Activated CD4-positive, alpha-beta T cell treated with anti-CD3 and anti-CD28 coated beads for 1 hour (primary cell): ENCODE results near the gene TRIM59.

ENCODE experiments used
- DNase-seq: peaks from one replicate; pipeline ENCODE4 v3.0.0-alpha.2; 2020

TRIM59 gene, protein sequence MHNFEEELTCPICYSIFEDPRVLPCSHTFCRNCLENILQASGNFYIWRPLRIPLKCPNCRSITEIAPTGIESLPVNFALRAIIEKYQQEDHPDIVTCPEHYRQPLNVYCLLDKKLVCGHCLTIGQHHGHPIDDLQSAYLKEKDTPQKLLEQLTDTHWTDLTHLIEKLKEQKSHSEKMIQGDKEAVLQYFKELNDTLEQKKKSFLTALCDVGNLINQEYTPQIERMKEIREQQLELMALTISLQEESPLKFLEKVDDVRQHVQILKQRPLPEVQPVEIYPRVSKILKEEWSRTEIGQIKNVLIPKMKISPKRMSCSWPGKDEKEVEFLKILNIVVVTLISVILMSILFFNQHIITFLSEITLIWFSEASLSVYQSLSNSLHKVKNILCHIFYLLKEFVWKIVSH

DNA sequence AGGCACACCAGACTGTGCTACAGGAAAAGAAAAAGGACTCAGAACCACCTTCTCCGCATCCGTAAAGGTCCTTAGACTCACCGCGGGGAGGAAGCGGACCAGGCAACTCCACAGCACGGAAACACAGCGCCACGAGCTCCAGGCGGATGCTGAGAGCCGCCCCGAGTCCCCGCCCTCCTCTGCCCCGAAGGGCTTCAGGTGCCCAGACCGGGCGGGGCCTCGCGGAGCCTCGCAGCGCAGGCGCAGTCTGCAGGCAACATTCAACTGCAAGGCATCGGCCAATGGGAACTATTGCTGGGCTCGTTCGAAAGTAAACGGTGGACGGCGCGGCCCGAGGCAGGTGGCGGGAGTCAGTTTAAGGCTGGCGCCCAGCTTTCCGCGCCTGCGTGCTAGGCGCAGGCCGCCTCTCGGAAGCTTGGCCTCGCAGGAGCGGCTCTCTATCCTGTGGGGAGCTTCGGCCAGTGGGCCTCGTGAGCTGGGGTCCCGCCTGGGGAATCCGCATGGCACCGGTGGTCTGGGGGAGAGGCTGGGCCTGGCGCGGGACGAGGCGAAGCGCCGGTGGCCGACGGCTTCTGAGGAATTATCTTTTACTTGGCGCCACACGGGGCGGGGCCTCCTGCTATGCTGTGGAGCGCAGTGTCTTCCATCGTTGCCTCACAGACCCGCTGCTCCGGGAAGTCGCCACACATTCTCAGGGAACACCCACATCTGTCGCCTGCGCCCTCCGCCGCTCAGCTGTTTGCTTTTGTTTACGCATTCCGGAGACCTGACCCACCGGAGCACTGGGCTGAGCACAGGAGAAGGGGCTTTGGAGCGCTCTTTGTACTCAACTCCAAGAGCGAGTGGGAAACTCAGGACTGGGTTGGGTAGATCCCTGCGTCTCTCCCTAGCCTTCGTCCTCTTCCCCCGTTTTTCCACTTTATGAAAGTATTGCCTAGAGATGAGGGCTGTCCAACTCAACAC, at the start of gene TRIM59:
TRIM59 (minus strand) TSS at position 151 of the 963 bp plus-strand sequence. CDS start 10,603 bp downstream, outside the sequence.
- peak; percentile 93 for DNase-seq

DNA sequence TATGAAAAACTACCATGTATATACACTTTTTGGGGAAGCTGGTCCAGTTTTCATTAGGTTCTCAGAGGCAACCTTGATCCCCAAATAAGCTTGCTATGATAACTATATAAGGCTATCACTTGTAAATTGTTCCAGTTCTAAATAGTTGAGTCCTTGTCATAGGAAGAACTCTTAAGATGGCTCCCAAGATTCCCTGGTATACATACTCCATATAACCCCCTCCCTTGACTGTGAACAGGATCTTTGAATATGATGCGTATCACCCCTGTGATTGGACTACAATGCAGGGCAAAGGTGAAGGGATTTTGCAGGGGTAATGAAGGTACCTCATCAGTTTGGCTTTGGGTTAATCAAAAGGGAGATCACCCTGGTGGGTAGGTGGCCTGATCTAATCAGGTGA, 48.6 kb upstream of the TRIM59 start:
- DNase-seq = no peak

DNA sequence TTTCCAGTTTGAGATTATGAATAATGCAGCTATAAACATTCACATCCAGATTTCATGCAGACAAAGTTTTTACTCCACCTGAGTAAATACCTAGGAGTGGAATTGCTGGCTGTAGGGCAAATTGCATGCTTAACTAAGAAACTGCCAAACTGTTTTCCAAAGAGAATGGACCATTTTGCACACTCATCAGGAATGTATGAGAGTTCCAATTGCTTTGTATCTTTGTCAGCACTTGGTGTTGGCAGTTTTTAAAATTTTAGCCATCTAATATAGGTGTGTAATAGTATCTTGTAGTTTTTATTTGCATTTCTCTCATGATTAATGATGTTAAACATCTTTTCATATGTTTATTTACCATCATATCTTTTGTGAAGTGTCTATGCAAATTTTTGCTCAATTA, 40.6 kb upstream of the TRIM59 start:
- DNase-seq = no peak

DNA sequence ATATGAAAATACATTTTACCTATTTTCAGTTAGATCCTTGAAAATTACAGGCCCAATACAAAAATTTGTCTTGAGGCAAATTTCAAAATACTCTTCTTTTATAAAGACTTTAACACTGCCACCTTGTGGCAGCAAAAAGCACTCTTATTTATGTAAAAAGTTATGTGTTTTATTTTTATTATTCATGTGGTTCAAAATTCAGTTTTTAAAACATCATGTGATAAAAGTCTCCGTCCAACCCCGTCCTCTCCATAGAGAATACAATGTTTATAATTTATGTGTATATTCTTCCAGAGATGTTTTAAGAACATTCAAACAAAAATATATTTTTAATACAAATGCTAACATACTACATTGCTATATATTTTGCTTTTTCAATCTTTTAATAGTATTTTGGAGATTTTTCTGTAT, 36.9 kb upstream of the TRIM59 start:
- DNase-seq = no peak

DNA sequence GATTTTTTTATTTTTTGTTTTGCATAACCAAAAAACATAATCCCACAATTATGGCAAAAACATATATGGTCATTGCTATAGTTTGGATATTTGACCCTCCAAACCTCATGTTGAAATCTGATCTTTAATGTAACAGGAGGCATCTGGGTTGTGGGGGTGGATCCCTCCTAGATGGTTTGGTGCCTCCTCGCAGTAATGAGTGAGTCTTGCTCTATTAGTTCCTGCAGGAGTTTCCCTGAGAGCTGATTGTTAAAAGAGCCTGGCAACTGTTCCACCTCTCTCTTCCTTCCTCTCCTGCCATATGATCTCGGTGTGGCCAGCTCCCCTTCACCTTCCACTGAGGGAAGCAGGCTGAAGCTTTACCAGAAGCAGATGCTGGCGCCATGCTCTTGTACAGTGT, 33.2 kb upstream of the TRIM59 start:
- no peak for DNase-seq

DNA sequence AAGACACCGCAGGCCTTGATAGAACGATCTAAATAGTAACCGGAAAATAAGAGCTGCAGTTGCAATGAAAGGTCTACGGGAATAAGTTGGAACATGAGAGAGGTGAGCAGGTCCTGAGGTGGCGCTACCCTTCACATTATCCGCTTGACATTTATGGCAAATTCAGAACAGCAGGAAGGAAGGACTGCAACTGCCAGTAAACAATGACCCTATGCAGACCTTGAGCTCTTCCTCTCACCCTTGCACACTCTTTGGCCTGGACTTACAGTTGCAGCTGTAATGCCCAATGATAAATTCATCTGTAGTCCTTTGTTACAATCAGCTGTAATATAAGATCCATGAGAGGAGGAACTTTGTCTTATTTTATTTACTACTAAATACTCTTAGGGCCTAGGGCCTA, 32.3 kb upstream of the TRIM59 start:
- no peak for DNase-seq

DNA sequence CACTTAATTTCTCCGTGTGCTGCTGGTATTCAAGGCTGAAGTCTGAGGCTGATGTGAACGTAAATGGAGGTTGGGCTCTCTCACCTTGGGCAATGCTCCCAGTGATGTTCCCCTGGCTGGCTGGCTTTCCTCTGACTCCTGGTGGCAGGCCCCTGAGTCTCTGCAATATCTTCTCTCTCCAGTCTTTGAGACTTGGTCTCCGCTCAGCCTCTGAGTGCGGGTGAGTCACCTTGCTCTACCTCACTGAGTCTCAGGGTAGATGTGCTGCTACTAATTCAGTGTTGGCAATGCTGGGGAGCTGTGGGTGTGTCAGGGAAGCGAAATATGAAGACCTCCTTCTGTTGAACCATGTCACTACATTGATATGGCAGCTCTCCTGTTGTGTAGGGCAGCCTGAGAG, 31.3 kb upstream of the TRIM59 start:
- no peak for DNase-seq

DNA sequence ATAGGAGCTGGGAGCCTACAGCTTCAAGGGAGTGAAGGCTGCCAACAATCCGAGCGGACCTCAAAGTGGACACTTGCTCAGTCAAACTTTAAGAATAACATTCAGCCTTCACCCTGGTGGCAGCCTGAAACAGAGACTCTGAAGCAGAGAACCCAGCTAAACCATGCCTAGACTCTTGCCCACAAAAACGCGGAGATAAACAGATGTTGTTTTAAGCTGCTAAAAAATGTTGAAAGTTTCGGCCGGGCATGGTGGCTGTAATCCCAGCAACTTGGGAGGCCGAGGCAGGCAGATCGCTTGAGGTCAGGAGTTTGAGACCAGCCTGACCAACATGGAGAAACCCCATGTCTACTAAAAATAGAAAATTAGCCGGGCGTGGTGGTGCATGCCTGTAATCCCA, 29.8 kb upstream of the TRIM59 start:
- no peak for DNase-seq

DNA sequence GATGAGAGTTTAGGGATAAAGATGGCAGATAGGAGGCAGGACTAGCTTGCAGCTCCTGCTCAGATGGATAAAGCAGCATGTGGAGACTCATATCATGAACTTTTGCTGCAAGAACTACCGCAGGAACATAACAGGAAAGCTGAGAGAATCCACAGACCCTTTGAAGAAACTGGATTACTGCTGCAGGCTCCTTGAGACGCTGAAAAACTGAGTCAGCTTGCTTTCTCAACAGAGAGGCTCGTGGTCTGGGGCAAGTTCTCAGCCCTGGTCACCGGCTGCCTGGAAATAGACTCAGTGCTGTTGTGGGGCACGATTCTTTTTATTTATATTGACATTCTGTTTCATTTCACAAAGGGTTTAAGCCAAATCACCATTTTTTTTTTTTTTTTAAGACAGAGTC, 28.8 kb upstream of the TRIM59 start:
- DNase-seq = no peak

DNA sequence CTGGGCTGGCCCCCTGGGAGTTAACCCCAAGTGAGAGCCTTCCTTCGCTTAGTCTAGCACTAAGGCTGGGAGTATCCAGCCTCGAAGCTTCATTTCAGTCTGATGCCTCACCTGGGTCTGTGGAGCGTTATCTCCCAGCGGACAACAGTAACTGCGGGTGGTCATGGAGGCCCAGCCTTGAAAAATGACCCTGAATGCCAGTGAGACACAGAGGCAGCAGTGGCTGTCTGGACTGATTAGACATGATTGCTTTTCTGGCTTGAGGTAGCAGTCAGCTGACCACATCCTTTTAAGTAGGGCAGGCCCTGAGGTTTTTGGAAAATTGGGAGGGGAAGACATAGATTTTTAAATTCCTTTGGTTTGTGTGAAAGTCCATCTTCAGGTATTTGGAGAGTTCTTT, 28.2 kb upstream of the TRIM59 start:
- no peak for DNase-seq

DNA sequence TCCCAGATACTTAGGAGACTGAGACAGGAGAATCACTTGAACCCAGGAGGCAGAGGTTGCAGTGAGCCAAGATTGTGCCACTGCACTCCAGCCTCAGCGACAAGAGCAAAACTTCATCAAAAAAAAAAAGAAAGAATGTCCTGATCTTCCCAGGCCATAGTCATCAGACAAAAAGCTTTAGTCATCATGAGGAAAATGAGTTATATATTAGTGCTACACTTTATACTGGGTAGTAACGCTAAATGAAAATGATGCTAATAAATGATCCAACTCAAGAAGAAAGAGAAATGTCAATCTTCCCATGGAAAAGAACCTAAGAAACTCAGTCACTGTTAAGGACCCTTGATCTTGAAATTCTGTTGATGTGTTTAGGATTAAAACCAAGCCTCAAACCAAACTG, 26.3 kb upstream of the TRIM59 start:
- no peak for DNase-seq

DNA sequence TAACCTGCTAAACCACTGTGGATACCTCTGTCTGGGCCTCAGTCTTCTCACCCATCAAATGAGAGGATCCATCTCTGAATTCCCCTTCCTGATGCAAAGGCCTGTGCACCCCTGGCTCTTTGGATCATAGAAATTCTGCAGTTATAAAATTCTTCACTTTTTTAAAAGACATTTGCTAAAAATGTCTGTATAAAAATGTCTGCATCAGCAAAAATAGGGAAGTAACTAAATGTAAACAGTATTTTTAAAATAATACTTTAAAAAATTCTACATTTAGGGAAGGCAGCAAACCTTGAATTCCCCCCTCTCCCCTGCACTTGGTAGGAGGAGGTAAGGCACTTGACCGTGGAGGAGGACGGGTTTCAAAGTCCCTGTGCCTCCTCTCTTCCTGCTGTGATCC, 25.6 kb upstream of the TRIM59 start:
- DNase-seq = no peak

DNA sequence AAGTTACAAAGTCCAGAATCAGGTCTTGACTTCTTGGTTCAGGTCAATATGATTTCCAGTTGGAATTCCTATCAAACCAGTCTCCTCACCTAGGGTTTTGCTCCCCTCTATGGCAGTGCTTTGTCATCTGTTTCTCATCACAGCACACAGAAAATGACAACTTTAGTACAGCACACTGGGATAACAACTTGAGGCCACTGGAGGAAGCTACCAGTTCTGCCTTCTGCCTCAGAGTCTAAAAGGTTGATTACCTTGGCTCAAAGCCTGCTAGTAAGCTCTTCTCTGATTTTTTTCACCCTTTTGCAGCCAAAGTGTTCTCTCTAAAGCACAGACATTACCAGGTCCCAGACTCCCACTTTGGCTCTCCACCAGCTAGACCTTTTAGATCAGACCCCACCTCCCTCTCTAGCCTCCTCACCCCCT, 24.8 kb upstream of the TRIM59 start:
- DNase-seq = no peak

DNA sequence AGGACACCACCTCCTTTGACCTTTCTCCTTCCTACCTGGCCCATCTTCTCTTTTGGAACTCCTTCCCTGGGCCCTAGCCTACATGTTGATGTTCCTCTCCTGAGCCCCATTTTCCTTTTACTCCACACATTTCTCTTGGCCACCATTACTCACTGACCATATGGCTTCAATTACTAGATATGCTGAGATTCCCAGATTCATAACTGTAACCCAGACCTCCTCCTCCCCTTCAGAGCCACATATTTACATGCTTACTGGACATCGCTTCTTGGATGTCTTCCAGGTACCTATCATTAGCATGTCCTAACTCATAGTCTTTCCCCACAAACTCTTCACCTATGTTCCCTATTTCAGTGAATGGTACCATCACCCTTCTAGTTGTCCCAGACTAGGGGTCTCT, 24.4 kb upstream of the TRIM59 start:
- no peak for DNase-seq

DNA sequence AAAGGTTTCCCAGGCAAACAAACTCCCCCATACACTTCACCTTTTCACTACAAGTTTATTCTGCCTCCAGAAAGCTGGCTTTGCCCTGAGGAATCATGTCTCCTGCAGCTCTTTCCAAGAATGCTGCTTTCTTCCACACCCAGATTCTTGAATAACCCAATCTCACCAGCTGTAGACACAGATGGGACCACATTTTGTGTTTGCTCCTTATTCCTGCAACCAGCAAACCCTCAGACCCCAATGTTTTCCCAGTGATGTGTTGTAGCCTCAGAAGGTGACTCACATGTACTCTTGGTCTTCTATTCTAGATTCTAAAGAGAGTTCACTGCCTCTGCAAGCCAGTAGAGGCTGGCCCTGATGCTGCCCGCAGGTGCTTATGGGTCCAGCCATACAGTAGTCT, 23.6 kb upstream of the TRIM59 start:
- no peak for DNase-seq

DNA sequence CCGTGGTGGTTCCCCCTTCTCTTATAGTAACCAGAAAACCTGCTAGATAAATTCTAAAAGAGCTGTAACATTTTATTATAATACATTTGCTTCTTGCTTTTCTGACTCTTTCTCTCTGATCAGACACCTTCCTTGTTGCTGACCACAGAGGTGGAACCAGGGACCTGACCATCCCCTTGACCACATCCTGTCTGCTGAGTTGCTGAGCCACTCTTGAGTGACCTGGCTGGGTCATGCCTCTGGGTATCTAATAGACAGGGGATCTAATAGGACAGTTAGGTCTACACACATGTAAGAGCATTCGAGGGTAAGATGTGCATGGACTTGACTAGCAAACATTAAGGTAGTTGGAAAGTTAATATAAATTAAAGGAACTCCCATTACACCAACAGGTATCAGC, 22.8 kb upstream of the TRIM59 start:
- DNase-seq = no peak

DNA sequence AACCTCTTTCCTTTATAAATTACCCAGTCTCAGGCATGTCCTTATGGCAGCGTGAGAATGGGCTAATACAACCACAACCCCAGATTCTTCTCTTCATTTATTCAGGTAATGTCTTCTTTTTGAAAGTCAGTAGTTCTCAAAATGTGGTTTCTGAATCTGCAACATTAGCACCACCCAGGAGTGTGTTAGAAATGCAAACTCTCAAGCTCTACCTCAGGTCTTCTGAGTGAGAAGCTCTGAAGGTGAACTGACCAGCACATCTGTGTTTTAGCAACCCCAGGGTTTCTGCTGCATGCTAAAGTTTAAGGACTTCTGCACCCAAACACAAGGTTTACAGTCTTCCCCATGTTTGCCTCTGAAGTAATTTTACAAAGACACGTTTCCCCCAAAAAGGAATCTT, 22.3 kb upstream of the TRIM59 start:
- DNase-seq = no peak

DNA sequence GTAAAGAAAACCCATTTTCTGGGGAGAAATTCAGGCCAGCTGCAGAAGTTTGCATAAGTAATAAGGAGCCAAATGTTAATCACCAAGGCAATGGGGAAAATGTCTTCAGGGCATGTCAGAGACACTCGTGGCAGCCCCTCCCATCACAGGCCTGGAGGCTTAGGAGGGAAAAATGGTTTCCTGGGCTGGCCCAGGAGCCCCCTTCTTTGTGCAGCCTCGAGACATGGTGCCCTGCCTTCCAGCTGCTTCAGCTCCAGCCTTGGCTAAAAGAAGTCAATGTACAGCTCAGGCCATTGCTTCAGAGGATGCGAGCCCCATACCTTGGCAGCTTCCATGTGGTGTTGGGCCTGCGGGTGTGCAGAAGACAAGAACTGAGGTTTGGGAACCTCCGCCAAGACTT, 20.6 kb upstream of the TRIM59 start:
- no peak for DNase-seq

DNA sequence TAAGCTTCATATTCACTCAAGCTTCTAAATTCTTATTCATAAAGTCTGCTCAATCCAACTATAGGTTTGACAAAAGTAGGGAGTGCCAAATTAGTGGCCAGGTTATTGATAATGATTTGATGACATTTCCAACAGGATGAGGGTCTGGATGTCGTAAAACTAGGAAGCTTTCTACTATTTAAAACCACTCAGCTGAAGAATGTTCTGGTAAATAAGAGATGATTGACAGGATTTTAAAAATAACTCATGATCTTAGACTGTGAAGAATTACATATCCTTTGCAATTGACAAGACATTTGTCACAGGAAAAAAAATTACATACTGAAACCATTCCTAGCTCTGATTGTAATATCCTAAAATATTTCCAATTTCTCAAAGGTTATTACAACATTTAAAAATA, 15.4 kb upstream of the TRIM59 start:
- no peak for DNase-seq

DNA sequence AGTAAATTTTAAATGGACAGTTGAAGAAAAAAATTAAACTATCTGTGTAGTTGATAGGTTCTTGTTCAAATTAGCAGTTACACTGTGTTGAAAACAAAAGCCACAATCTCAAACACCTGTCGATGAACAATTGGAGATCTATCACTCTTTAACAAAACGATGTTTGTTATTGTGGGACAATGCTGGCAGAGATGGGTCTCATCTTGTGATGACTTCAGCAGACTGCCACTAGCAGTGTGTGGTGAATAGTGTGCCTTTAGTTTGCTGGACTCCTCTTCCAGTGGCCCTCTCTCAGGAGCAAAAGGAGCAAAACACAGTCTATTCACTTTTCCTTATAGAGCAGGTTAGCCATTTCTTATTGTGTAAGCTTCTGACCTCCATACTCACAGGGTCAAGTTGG, 14.7 kb upstream of the TRIM59 start:
- no peak for DNase-seq

DNA sequence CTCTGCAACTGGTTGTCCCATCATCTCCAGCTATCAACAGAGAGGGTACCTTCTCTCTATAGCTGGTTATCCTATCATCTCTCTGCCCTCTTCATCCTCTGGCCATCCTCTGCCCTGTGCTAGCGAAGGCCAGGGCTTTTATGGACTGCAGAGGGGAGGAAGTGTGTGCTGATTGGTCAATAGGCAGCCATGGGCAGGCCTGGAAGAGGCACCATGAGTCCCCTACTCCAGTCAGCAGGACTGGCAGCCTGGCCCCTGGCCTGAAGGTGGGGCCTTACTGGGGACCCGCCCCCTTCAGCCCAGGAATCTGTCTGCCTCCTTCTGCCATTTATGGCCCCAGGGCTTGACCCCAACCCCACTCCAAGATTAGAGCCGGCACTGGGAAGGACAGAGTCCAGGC, 10.4 kb upstream of the TRIM59 start:
- no peak for DNase-seq

DNA sequence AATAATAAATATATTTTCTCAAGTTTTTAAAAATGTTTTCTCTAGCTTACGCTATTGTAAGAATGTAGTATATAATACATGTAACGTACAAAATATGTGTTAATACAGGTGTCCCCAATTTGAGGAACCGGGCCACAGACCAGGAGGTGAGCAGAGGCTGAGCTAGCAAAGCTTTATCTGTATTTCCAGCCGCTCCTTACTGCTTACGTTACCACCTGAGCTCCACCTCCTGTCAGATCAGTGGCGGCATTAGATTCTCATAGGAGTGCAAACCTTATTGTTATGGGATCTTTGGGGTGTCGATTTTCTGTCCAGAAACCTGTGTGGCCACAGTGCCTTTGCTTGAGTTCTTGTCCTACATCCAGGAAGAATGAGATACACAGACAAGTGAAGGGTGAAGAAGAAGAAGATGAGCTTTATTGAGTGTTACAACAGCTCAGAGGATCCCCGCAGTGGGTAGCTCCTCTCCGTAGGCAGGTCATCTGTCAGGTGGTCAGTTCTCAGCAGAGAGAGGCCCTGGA, 9.9 kb upstream of the TRIM59 start:
- no peak for DNase-seq

DNA sequence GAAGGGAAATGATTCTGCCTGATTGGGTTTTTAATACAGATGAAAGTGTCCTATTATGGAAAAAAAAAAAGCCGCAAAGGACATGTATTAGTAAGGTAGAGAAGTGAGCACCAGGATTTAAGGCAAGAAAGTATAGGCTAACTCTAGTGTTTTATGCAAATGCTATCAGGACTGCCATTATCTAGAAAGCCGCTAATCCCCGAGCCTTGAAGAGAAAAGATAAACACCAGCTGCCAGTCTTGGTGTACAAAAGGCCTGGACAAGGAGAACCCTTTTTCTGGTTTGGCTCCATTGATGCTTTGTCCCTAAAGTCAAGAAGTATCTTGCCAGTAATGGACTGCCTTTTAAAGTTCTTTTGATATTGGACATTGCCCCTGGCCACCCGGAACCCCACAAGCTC, 8.6 kb upstream of the TRIM59 start:
- no peak for DNase-seq

DNA sequence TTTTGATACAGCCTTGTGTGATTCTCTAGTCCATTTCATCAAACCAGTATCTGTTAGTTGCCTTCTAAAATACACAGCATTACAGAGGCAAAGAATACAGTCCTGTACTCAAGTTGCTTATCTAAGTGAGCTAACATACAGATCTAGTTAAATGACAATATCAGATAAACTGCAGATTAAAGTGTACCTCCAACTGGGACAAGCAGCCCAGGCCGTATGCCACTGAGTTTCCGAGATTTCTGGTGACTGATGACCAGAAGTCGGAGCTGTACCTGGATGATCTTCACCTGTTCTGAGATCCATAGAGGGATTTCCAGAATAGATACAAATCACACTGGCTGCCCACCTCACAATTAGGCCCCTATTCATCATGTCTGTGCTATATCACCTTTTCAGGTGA, 6.3 kb upstream of the TRIM59 start:
- DNase-seq = no peak
